NCI-H1092 treated with DMSO at 0.1 percent for 48 hours (cell line): ENCODE data around the gene GHR.

Experiments
- DNase-seq: peaks from one replicate; lab custom pipeline; 2025; lab: John Stamatoyannopoulos, UW

Gene GHR

DNA sequence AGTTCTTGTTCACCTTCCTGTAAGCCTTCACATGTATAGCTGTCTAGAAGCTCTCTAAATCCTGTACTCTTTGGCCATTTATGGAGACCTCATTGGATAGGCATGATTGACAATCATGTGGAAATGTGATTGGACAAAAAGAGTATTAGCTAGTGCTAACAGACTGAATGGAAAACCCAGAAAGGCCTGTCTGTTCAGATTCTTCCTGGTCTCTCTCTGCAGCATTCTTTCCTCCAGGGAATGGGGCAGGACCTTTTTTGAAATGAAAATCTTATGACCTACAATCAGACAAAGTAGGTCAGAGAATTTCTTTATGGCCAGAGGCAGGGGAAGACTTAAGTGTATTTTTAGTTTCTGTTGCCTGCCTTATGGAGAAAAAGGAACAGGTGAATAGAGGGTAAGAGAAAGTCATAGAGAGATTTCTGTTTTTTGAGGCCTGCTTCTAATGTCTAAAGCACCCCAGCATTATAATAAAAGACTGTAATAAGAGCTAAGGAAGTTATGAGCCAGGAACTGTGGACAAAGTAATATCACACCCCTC lies 181.0 kb downstream of the GHR start:
- no peak for DNase-seq

DNA sequence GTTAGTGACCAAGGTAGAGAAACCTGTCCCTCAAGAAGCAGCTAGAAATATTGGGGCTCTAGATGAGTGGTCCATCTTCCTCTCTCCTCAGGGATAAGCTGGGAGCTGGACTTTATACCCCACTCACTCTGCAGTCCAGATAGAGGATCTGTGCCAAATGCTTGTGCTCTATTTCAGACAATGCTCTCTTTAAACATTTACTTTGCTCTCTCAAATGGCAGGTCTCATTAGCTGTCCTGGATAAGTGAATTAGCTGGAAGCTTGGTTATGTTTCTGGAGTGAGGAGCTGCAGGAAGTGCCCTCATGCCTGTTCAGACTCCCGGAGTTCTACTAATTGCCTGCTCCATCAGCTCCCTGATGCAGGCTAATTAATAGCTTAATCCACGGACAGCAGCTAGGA lies 182.3 kb downstream of the GHR start:
- no peak for DNase-seq

DNA sequence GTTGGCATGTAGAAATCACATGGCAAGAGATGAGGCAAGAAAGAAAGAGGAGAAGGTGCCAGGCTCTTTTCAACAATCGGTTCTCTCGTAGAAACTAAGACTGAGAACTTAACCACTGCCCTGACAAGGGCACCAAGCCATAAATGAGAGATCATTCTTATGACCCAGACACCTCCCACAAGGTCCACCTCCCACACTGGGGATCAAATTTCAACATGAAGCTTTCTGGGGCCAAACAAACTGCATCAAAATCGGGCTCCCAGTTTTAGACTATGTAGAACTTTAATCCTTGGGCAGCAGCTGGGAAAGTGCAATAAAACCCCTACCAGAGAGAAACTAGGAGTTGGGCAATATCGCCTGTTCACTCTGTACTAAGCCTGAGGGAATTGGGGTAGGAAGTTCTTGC lies 183.2 kb downstream of the GHR start:
- DNase-seq, result no peak

DNA sequence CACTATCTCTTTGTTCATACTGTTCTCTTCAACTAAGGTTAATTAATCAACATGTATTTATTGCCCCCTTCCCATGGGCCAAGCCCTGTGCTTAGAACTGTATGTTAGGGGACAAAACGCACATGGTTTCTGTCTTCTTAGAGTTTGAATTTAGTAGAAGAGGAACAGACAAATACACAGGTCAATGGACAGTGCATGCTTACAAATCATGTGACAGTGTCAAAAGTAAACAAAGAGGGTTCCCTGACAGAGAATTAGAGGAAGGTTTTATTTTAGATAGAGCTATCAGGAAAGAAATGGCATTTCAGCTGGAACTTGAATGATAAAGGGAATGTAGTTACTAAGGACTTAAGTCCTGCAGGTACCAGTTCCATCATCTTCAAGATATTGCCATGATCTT lies 188.2 kb downstream of the GHR start:
- DNase-seq, result no peak

DNA sequence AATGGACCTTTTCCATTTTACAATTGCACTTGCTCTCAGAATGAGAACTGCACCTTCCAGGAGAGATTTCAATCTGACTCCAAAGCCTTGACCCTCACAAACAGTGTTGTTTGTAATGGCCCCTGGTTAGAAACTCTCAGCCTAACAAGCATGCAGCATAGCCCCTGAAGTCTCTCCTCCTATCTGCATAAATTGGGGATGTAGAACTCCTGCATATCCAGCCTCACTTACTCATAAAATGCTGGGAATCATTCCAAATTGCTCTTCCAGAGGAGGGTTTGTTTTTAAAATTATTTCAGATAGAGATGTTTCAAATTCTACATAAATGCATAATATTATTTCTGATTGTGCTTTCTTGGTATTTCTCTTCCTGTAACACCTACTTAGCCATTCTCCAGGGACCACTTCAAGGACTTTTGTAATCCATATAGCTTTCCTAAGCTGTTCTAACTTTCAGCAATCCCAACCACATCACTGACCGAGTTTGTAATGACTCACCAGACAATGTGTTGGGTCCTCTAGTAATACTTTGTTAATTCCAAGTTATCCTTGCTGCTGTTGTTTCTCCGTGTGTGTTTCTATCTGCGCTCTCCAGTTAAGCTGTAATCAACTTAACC lies 189.6 kb downstream of the GHR start:
- DNase-seq, result no peak

DNA sequence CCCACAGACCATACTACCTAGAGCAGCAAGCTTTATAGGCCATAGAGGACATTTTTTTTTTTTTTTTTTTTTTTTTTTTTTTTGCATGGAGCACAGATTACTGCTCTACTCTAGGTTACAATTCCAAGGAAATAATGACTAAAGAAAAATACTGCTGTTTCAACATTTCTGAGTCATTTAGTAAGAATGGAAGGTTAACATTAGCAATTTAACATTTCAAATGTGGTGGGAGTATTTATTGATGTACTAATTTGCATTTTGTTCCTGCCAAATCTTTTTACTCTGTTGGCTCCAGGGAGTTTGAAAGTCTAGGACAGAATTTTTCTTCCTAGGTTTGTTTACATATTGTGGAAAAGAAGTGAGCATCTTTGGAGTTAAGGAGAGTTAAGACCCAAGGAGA lies 191.3 kb downstream of the GHR start:
- no peak for DNase-seq

DNA sequence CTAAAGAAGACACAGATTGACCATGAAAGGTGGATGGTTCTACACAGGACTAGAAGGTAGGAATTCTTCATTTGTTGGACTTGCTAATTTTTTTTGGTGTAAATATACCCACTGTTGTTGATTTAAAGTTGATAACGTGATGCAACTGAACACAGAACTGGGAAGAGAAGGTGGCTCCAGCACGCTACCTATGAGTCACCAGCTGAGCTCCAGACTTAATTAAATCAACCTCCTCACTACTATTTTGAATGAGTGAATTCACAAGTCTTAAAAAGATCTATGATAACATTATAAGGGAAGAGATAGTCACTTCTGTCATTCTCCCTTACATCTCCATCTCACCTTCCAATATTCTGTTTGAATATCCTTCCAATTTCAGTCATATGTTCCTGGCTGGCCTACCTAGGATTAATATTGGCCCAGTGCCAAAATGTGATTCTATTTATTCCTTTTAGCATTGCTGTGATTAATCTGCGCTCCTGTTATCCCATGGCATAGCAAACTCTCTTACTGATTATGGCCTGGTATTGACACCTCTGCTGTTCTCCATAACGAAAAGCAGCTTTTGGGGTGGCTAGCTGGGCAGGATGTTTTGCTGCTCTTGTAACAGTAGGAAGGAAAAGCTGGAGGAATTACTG lies 197.5 kb downstream of the GHR start:
- no peak for DNase-seq

DNA sequence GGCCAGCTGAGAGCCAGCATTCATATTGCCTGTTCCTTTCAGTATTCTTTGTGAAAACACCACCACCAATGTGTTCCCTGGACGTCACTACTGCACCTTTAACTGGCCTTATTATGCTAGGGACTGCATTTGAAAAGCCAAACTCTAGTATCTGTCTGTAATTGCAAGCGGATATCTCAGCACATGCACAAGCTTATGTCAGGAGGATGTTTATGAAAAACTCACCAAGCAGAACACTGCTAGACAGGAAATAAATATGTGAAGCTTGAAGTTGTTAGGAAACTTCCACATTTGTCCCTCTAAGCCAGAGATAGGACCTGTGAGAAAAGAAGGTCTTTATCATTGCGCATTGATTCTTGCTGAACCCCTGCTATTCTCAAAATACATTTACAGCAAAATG lies 198.0 kb downstream of the GHR start:
- no peak for DNase-seq

DNA sequence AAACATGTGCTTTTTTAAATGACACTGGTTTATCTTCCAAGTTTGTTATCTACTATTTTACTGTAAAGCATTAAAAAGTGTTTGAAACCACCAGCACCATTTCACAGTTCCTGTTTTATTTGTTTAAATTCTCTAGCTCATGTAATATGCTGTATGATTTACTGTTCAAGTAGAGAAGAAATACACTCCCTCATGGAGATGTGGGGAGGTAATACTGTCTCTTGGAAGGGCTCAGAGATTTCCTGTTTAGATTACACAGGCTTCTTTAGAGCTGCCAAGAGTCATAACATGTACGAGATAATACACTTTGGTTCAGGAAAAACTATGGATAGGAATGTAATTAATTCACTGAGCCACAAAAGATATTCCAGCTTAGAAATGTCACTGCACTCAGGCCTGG lies 198.4 kb downstream of the GHR start:
- no peak for DNase-seq

DNA sequence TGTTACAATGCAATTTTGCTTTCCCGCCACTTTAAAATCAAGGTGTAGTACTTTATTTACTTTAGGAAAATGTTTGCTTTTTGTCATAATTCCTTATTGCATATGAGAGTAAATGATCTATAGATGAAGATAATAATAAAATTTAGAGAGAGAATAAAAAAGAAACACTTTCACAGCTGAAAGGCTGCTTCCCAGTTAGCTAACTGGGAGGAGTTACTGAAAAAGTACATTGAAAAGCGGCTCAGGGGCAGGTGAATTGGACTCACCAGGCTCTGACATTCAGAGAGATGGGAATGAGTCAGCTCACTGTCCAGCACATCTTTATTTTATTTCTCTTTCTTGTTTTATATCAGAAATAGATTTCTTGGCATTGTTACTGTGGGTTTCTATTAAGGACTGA lies 201.7 kb downstream of the GHR start:
- no peak for DNase-seq

DNA sequence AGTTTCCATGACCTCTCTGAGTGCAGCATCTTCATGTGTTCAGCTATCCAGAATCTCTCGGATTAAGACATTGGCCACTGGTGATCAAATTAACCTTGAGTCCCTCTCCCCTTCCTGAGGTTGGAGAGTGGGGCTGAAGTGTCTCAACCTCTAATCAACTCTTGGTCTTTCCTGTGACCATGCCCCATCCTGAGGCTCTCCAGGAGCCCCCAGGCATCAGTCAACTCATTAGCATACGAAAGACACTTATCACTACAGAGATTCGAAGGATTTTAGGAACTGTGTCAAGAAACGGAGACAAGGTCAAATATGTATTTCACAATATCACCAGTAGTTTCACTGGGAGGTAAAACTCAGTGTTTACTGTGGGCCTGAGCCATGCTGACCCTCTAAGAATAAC lies 203.2 kb downstream of the GHR start:
- no peak for DNase-seq

DNA sequence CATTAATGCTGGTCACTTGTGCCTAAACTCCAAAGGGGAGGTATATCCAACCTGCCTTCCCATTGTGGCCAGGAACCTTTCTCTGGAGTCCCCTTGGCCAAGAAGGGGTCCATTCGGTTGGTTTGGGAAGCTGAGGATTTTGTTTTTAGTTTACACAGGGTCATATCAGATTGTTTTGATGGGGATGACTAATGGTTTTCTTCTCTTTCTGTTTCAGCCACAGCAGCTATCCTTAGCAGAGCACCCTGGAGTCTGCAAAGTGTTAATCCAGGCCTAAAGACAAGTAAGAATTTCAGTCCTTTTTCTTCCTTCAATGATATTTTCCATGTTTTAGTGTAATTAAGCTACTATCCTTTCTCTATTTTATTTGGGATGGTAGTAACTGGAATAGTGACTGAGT lies 205.6 kb downstream of the GHR start:
- no peak for DNase-seq

DNA sequence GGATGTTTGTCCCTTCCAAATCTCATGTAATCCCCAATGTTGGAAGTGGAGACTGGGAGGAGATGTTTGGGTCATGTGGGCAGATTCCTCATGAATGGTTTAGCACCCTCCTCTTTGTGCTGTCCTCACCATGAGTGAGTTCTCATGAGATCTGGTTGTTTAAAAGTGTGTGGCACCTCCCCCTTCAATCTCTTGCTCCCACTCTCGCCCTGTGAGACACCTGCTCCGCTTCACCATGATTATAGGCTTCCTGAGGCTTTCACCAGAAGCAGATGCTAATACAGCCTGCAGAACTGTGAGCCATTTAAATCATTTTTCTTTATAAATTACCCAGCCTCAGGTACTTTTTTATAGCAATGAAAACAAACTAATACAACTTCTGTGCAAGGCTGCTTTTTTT lies 206.0 kb downstream of the GHR start:
- no peak for DNase-seq

DNA sequence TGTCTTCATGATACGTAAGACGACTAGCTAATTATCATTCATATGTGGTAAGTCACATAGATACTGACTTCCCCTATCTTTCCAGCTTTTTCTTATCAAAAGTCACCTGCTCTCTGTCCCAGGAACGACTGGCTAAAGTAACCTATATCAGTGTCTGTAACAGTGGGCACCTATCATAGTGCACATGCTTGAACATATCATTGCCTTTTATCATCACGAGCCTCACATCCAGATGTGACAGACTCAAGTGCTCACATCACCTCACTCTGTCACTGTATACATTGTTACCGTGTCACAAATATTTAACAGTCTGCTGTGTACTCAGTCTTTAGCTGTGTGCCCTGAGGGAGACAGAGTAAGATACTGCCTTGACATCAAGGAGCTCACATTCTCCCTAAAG lies 208.0 kb downstream of the GHR start:
- no peak for DNase-seq

DNA sequence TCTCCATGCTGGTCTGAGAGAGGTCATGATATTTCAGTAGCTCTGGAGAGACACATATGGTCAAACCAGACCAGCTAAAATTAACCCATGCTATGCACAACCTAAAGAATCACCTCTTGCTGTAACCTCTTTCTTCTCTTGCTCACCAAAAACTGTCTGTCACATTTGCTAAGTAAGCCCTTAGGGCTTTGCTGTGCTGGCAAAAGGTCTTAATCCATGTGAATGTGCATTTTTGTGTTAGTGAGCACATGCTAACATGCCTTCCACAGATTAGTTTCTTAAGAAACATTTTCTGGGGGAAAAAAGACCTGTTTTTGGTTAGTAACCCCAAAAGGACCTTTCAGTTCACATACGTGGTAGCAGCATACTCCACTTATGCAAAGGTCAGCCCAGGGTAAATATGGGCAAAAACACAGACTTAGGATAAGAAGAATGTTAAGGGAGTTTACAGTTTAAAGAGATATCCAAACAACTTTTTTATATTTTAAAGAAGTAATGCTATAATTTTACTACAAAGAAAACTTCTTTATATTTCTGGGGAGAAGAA lies 209.2 kb downstream of the GHR start:
- DNase-seq, result no peak

DNA sequence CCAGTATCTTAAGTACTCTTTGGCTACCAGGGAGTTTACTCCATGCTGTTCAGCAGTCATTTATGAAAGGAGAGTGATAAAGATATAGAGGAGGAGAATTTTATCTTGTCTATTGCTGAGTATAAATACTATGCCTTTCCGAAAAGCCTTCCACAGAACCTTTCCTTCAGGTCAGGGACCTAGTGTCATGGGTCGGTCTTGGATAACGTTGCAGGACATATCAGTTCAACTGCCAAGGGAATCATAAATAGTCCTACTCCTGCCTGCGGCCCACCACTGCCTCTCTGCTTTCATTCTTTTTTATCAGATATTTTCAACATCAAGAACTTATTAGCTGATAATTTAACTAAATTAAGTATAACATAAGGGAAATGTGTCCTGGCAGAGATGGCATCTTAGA lies 211.3 kb downstream of the GHR start:
- no peak for DNase-seq

DNA sequence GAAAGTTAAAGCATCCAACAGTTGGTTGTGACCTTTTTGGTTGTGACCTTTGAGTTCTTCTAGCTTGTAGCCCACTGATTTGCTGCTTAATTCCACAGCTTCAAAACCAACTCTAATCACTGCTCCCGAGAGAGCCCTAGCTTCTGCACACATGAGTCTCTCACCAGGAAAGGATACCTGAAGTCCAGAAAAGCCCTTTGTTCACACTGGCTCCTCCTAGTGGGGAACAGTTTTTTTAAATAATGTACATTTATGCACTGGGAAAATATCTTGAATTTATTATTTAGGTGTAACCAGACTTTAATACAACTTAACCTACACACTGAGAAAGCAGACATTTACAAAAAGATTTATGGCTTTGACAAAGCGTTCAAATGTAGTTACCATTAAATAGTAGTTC lies 213.2 kb downstream of the GHR start:
- DNase-seq, result no peak

DNA sequence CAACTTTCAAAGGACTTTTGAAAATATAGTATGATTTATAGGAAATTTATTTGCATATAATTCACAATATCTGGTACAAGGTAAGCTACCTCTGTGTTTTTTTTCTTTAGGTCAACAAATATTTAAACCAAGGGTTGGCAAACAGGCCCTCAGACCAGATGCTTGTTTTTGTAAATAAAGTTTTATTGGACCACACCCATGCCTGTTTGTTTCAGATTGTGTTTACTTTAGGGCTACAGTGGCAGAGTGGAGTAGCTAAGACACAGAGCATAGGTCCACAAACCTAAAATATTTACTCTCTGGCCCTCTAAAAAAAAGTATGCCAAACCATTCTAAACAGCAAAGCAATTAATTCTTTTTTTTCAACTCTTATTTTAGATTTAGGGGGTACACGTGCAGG lies 213.7 kb downstream of the GHR start:
- DNase-seq, result no peak

DNA sequence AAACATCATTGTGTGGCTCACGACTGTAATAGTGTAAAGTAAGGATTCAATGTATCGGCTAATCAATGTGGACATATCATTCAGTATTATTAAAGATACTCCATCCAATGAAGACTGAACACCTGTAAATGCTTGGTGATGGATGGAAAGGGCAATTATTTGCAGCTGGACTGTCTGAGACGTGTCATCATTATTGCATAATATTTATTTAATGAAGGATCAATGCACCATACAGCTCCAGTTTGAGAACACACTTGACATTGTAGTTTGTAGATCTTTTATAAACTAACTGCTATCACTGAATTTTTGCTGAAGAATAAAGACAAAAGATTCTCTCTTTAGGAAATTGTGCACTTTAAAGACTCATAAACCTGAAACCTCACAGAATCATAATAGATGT lies 215.7 kb downstream of the GHR start:
- no peak for DNase-seq

DNA sequence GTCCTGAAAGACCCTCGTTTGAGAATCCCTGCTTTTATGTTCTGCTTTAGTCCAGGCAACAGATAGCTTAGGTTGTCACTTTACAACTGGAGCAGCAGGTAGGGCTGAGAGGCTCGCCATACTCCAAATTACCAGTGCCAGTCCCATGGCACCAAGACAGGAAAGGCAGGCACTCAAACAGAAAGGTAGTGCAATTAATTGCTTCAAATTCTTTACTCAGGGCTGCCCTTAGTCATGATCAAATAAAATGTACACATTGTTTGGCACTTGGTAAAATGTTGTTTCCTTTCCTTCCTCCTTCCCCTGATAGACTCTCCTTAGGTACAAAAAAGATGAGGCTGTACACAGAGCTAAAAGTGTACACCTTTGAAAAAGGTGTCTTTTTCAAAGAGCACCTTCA lies 217.6 kb downstream of the GHR start:
- DNase-seq, result no peak

DNA sequence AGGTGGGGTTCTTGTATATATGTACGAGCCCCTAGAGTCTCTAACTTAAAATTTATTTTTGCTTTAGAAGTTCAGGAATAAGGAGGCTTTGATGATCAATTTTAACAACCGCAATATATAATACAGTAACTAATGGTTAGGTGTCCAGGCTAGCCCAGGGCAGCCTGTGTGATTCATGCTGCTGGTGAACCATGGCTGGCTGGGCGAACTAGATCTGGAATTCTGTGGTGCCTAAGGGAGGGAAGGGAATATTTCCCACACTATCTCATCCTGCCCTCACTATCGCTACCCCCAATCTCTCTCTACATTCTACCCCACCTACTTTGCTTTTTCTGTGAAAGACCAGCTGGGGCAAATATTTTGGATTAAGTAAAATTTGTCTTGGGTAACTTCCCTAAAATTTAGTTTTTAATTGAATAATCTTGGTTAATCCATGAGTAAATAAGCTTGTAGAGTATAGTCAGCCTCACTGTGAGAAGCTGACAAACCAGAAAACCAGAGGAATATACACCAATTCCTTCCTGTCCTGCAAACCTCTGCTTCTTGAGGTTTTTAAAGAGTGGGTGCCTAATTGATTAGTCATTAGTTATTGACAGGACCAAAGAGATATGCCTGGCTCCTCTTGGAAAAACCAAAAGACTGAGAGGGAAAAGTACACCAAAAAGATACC lies 218.2 kb downstream of the GHR start:
- DNase-seq, result no peak

DNA sequence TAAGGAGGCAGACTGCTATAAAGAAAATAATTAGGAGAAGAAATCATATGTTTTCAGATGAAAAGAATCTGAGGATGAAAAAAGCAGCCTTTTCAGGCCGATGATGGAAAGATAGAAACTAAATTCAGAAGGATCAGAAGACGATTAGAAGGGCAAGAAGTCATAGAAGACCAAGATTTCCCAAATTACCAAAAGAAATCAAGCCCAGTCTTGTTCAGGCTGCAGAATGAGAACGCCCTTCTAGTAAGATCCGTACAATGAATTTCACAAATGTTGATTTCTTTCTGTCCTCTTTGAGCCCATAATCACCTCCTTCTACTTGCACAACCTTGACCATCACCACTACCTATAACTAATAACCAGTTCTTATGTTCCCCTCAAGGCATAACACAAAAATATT lies 218.8 kb downstream of the GHR start:
- no peak for DNase-seq

DNA sequence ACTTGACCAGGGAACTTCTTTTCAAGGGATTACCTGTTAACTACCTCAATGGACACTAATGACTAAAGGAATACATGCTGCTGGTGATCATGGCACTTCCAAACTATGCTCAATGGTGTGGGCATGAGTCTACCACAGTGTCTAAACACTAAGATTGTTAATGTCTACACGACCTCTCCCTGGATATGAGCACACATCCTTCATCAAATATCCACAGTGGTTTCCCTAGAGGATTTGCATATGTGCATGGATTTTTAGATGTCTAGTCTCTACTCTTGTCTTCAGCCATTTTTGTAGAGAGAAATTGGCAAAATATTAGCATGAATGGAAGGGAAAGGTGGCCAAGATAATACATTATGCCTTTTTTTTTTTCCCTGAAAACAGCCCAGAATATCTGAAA lies 220.1 kb downstream of the GHR start:
- no peak for DNase-seq
